Right forelimb (tissue), 1 donor: ENCODE data around the gene ATP13A3.

Experiments
- DNase-seq: peaks from one replicate; pipeline ENCODE4 v3.0.0-alpha.2; 2018

Gene ATP13A3

GRCh38 chr3:194368918-194369317 lies 117.9 kb downstream of the ATP13A3 start:
- no peak for DNase-seq

- peak; percentile 66 for DNase-seq
These were observed 118.6 kb downstream of the ATP13A3 start for GRCh38 chr3:194367992-194368841.

- no peak for DNase-seq
These were observed 120.8 kb downstream of the ATP13A3 start for GRCh38 chr3:194365978-194366490.

DNA sequence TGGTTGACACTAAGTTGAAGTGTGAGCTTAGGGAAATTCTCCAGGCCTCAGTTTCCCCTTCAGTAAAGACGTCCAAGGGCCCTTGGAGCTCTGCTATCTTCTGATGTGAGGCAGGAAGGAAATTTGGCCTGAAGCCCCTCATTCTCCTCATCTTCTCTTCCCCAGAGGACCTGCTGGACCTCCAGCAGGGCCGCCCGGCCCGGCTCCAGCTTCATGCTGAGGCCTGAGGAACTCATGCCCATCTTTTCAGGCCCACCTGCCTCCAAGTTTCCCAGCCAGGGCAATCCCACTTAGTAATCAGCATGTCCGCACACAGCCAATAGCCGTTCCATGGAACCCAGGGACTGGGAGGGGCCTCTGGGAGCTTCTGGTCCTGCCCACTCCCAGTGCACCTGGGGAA lies 121.3 kb downstream of the ATP13A3 start:
- DNase-seq: no peak

GRCh38 chr3:194364652-194365434 lies 122.0 kb downstream of the ATP13A3 start:
- peak; percentile 82 for DNase-seq

GRCh38 chr3:194364314-194364651 lies 122.5 kb downstream of the ATP13A3 start:
- no peak for DNase-seq

DNA sequence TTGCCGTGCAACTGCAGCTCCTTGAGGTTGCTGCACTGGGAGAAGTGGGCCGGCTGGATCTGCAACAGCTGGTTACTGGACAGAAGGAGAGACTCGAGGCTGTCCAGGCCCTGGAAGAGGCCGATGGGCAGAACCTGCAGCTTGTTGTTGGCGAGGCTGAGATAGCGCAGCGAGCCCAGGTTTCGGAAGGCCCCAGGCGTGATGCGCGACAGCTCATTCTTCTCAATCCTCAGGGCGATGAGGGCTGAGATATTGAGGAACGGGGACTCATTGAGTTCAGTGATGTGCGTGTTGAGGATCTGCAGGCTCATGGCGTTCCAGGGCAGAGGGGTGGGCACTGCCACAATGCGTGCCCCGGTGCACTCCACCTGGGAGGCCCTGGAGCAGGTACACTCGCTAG lies 126.2 kb downstream of the ATP13A3 start:
- no peak for DNase-seq

DNA sequence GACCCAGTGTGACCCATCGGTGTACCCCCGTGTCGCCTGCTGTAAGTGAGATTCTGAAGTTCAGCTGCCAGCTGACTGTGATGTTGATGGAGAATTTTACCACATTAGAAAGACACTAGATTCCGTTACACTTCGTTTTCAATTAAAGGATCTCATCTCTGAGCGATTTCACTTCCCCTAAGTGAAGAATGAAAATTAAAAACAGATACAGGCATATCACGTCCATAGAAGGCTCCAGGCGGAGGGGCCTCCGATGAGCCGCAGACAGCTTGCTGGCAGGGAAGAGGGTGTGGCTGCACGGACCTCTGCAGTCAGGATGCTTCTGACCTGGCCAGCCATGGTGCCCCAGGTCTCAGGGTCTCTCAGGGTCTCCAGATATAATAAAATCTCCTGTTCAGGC lies 129.1 kb downstream of the ATP13A3 start:
- DNase-seq: no peak

DNA sequence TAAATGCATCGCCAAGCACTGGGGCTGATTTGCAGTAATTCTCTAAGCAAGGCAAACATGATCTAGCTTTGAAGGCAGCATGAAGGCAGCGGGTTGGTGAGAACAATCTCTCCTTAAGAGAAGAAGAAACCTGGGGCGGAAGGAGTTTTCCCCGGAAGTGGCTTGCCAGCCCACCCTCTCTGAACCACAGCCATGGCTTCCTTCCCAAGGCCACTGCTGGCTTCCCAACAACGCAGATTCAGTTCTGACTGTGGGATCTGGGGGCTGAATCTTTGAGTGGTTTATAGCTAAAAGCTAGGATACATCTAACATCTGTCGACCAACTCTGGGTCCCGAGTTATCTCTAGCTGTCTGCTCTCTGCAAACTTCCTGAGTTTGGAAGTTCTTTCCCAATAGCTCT lies 131.4 kb downstream of the ATP13A3 start:
- no peak for DNase-seq

- no peak for DNase-seq
These were observed 132.5 kb downstream of the ATP13A3 start for GRCh38 chr3:194354315-194354714.
